GM19324 (cell line): ENCODE data around the gene FNTB.
"Not testable (repeated sequence)": the region's sequence is repeated elsewhere in the genome, so short reads cannot be mapped to it uniquely, and the experiment has no call there.

ENCODE experiments used
- ATAC-seq: cut with Tn5 transposase; IDR thresholded peaks from one replicate; pipeline ENCODE4 v1.9.1; 2021; ENCODE audit warnings: mild to moderate bottlenecking, moderate library complexity; ENCODE audit not compliant: unreplicated experiment, low FRiP score

Gene FNTB

GRCh38 chr14:65010211-65010931 is 23.7 kb downstream of the FNTB start:
- no peak for ATAC-seq

GRCh38 chr14:65011538-65011937 is 24.8 kb downstream of the FNTB start:
- ATAC-seq, result no peak

DNA sequence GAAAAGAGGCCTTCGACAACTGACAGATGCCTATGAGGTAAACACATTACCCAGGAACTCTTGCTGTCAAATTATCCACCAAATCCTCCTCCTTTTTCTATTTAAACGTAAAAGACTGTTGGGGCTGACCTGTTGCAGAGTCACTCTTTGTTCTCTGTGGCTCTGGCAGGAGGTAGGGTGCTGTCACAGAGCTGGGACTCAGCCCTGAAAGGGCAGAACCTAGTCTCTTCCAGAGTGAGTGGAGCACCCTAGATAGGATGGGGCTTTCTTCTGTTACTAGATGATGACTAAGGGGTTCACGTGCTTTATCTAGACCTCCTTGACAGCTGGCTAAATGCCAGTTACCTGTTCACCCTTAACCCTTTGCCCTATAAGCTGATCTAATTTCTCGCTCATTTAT is 25.7 kb downstream of the FNTB start:
- ATAC-seq, result no peak

DNA sequence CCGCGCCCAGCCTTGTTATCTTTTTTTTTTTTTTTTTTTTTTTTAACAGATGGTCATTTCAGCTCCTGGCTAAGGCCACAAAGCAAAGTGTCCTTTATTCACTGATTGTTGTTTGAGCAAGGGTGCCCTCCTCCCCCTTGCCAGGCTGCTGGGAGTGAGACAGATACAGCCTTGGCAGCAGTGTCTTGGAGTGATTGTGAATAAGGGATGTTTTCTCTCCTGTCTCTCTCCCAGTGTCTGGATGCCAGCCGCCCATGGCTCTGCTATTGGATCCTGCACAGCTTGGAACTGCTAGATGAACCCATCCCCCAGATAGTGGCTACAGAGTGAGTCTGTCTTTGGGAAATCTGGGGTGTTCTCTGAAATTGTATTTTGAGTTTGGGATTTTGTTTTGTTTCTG is 28.7 kb downstream of the FNTB start:
- no peak for ATAC-seq

GRCh38 chr14:65016471-65016870 is 29.8 kb downstream of the FNTB start:
- no peak for ATAC-seq

GRCh38 chr14:65019944-65020566 is 33.4 kb downstream of the FNTB start:
- ATAC-seq, result no peak

DNA sequence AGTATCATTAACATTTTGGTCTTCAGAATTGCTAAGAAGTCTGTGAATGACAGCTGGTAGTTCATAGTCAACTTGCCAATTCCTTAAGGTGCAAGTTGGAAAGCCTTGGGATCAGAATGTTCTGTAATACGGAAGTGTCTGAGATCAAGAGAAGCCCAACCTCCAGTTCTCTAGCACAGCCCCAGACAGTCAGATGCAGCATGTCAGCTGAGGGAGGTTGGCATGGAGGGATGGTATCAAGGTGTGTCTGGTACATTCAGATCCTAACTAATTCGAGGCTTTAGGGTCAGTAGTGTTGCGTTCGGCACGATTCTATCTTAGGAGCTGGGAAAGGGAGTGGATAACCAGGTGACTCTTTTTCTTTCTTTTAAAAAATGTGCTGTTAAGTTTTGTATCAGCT is 38.3 kb downstream of the FNTB start:
- ATAC-seq, result no peak

GRCh38 chr14:65025818-65026217 is 39.1 kb downstream of the FNTB start:
- ATAC-seq, result no peak

- no peak for ATAC-seq
These were observed 39.8 kb downstream of the FNTB start for GRCh38 chr14:65026526-65026925.

DNA sequence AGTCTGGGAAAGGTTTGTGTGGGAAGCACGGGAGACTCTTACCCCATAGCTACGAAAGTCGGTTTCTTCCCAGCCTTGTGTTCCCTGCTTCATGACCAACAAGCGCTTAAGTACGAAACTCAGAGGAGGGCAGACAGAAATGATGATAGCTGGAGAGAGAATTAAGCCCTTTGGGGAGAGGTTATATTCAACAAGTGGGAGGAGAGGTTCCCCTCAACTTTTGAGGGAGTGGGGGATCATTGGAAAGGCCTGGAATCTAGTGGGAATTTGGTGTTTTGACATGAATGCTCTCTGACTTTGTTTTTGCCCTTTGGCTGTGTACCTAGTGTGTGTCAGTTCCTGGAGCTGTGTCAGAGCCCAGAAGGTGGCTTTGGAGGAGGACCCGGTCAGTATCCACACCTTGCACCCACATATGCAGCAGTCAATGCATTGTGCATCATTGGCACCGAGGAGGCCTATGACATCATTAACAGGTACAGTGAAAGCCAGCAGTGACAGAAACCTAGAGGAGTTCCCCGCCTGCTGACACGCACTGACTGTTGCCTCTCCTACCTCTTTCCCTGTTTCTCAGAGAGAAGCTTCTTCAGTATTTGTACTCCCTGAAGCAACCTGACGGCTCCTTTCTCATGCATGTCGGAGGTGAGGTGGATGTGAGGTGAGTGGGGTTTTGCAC is 40.6 kb downstream of the FNTB start:
- ATAC-seq, result no peak

- ATAC-seq, result no peak
These were observed 42.2 kb downstream of the FNTB start for GRCh38 chr14:65028937-65029336.

DNA sequence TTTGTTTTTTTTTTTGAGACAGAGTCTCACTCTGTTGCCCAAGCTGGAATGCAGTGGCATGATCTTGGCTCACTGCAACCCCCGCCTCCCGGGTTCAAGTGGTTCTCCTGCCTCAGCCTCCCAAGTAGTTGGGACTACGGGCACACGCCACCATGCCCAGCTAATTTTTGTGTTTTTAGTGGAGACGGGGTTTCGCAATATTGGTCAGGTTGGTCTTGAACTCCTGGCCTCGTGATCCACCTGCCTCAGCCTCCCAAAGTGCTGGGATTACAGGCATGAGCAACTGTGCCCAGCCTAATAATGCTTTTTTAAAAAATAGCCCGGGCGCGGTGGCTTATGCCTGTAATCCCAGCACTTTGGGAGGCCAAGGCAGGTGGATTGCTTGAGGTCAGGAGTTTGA is 44.6 kb downstream of the FNTB start:
- ATAC-seq, result not testable (repeated sequence)

GRCh38 chr14:65032319-65032718 is 45.6 kb downstream of the FNTB start:
- ATAC-seq, result no peak

- ATAC-seq, result no peak
These were observed 46.5 kb downstream of the FNTB start for GRCh38 chr14:65033181-65033580.

DNA sequence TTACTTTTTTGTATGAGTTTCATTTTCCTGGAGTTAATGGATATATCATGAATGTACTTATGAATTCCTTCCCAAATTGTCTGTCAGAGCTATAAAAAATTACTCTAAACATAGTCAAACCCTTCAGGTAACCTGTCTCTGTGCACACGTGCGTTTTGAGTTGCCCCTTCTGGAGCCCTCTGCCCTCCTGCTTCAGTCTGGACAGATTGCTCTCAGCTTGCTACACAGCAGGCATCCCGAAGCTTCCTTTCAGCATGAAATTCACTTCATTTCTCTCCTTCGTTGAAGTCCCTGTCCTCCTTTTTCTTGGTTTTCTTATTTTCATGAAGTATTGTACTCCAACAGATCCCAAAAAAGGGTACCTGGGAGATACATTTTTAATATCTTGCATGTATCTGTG is 47.3 kb downstream of the FNTB start:
- no peak for ATAC-seq

DNA sequence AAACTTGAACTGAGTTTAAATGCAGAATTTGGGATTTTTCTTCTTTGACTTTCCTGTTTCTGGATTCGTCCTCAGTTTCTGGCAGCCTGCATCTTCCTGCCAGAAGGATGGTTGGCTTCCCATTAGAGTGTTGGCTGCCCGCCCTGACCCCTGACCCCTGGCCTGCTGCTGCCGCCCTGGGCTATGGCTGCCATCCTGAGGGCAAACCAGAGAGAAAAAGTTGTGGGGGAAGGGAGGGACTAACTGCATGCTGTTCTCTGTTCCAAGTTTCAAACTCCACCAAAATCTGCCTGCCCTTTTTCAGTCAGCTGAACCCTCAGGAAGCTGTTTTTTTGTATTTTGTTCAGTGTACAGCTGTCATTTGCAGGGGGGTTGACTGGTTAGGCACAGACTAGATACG is 48.4 kb downstream of the FNTB start:
- ATAC-seq, result no peak

DNA sequence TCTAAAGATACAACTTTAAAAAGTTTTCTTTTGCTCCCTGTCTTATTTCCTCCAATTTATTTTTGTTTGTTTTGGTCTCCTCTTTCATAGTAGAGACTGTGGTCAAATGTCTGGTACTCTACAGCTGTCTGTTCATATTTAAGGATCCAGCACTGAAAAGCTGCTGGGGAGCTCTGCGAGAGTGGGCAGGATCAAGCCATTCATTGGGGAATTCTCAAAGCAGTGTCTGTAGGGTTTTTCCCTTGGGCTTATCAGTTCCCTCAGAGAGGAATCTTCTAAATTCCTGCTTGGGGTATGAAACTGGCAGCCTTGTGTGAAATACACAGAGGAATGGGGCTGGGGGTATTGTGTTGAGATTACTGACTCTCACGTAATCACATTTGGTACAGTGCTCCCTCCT is 52.3 kb downstream of the FNTB start:
- no peak for ATAC-seq

- ATAC-seq, result no peak
These were observed 54.2 kb downstream of the FNTB start for GRCh38 chr14:65040666-65041433.

DNA sequence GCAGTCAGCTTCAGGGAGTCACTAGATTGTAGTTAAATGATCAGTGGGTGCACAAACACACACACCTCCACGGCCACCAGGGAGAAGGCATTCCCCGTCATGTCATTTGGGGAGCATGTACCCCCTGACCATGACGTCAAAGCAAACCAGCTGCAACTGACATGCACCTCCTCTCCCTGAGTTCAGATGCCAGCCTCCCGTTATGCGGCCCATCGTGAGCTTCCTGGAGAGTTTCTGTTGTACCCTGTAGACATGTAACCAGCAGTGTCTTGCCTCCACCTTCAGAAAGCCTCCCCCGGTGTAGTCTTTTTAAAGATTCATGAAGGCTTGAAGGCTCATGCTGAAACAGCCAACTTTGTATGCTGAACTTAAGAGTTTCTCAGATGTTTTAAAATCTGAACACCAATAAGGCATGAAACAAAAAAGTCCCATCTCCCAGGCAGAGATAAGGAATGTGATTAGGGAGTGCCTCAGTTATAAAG is 54.8 kb downstream of the FNTB start:
- no peak for ATAC-seq

DNA sequence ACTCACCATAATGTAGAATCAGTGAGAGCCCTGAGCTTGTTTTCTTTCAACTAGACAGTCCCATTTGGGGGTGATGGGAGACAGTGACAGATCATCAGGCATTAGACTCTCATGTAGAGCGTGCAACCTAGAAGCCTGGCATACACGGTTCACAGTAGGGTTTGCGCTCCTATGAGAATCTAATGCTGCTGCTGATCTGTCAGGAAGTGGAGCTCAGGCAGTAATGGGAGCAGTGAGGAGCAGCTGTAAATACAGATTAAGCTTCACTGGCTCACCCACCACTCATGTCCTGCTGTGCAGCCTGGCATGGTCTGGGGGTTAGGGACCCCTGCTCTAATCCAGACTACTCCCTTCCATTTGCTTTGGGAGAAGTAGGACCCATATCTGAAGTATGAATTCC is 55.6 kb downstream of the FNTB start:
- ATAC-seq, result no peak
